Fibroblast of skin of left biceps (primary cell): ENCODE measurements around the gene MAP3K8.

Experiments
- DNase-seq, 2 experiments: peaks; one replicate each; pipeline ENCODE4 v3.0.0-alpha.2; 2013; ENCODE audit warnings: low read depth in 2 of 2

MAP3K8 gene

GRCh38 chr10:30490289-30491000 is 56.5 kb downstream of the MAP3K8 start:
- DNase-seq, result no peak

DNA sequence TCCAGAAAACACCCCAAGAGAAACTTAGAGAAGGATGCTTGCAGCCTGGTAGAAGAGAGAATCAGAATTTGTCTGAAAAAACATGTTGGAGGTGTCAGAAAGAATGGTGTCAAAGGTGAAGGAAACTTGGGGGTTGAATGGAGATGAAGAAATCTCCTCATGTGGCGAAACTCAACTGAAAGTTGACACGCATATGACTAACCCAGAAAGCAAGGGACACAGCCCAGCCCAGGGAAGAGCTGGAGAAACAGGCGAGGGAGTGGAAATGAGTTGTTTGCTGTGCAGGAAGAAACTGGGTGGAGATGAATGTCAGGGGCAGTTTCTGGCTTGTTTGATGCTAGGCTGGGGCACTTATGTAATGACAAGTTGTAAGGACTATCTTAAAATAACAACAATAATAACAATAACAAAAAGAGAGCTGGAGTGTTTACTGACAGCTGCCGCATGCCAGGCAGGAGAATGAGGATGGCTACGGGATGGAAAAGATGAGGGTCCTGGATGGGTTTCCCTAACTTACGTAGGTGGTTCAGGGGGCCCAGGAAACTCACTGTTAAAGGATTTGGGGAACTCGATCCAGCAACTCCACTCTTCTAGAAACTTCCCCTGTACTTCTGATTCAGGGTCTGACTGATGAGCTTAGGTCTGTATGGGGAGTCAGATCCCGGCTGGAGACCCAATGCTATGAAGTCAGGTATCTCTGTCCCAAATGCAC is 57.4 kb downstream of the MAP3K8 start:
- DNase-seq, result no peak

- DNase-seq, result no peak
Observed at GRCh38 chr10:30491916-30492515, 58.0 kb downstream of the MAP3K8 start.

GRCh38 chr10:30493609-30494530 is 59.9 kb downstream of the MAP3K8 start:
- no peak for DNase-seq

DNA sequence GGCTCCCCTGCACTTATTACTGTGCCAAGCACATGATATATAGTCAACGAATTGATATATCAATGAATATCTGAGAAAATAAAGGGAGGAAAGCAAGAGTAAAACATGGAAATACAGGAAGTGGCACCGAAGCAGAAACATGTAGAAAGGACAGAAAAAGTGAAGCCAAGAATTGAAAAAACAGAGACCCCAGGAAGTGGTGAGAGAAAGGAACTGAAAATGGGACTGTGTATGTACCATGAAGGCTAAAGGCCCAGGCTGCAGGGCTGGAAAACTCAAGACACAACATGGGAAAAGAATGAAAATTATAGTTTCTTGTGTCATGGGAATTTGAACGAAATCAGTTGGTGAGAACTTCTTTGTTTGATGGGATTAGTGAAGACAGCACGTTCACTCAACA is 60.6 kb downstream of the MAP3K8 start:
- DNase-seq, result no peak

GRCh38 chr10:30495687-30496086 is 61.7 kb downstream of the MAP3K8 start:
- DNase-seq, result no peak

GRCh38 chr10:30499816-30500215 is 65.8 kb downstream of the MAP3K8 start:
- DNase-seq, result no peak

DNA sequence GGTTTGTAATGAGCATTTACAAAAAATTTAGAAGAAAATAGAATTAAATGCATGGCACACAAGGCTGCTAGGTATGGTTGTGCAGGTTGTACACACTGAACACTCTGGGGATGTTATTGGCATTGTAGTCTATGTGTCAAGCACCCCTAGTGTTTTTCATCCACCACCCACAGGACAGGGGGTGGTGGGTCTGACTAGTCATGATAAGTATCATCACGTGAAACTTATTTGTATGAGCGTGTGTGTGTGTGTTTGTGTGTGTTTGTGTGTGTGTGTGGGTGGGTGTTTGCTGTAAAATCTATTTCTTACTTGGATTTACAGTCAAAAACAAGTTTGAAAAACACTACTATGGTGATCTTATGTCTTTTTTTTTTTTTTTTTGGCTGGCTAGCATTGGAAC is 66.5 kb downstream of the MAP3K8 start:
- DNase-seq, result no peak

DNA sequence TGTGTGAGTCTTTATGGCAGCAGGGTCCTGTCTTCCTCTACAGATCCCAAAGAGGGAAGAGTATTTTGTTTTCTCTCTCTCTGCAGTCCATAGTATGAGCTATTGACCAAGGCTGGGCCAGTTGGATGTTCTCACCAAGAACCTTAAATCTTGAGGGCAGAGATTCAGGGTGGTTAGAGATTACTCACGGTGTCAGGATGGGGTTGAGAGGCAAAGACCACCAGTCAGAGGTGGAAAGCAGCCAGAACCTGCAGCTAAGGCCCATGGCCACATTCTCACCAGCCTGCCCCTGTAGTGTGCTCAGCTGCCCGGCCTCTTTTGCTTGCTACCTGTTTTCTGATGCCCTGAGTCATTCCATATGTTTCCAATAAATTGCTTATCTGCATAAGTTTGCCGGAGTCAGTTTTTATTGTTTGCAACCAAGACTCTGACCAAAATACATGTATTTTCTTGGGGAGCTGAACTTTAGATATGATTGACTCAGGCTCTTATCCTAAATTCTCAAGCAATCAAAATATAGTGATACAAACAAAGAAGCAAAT is 67.0 kb downstream of the MAP3K8 start:
- no peak for DNase-seq

GRCh38 chr10:30502266-30503060 is 68.5 kb downstream of the MAP3K8 start:
- DNase-seq, result no peak

GRCh38 chr10:30503700-30504266 is 69.8 kb downstream of the MAP3K8 start:
- DNase-seq, result no peak

- no peak for DNase-seq
Observed at GRCh38 chr10:30505543-30506298, 71.7 kb downstream of the MAP3K8 start.

- DNase-seq, result no peak
Observed at GRCh38 chr10:30509508-30509907, 75.5 kb downstream of the MAP3K8 start.

- no peak for DNase-seq
Observed at GRCh38 chr10:30510184-30510931, 76.4 kb downstream of the MAP3K8 start.

GRCh38 chr10:30510932-30511700 is 77.1 kb downstream of the MAP3K8 start:
- DNase-seq, result no peak
